Mesothelial cell of epicardium (in vitro differentiated cells): Measurements from ENCODE around the gene ZFY. TPM values are rescaled to one million over a fixed set of nuclear protein-coding genes. Genes with fewer than 3 reads are reported as not detected.

Experiments
- total RNA-seq: library from RNA; stranded (reverse); gene quantifications from 3 replicates; pipeline ENCODE4 v1.2.1, GENCODE V29; 2021

The ZFY gene
- total RNA-seq, 1 donor from 2014 or later: not detected

Other genes with a start within 250 kb of the ZFY start
- not detected in 3 replicates for gene SRY, start 147.7 kb upstream of the ZFY start, total RNA-seq
- gene RPS4Y1, start 93.8 kb upstream of the ZFY start, total RNA-seq: not detected in 3 replicates